HepG2 (cell line): ENCODE data around the gene ITGB2. TPM values are rescaled to one million over a fixed set of nuclear protein-coding genes. Genes with fewer than 3 reads are reported as not detected.
"Not testable (repeated sequence)": the region's sequence is repeated elsewhere in the genome, so short reads cannot be mapped to it uniquely, and the experiment has no call there.

ENCODE experiments used
- ARNT2 ChIP-seq: sonication (generic); formaldehyde crosslinking; IDR thresholded peaks from 2 replicates; pipeline ENCODE4 v1.8.0; 2022; ENCODE audit warnings: mild to moderate bottlenecking, low read depth, missing genetic modification reagents, moderate library complexity
- DPF2 ChIP-seq: sonication (generic); formaldehyde crosslinking; IDR thresholded peaks from 2 replicates; pipeline ENCODE4 v1.4.0; 2020; ENCODE audit warnings: mild to moderate bottlenecking, low read depth, missing genetic modification reagents, borderline replicate concordance
- HES4 ChIP-seq: sonication (generic); formaldehyde crosslinking; IDR thresholded peaks from 2 replicates; pipeline ENCODE4 v1.9.0; 2021; ENCODE audit warnings: mild to moderate bottlenecking, missing genetic modification reagents, borderline replicate concordance
- HIVEP1 ChIP-seq: sonication (generic); formaldehyde crosslinking; IDR thresholded peaks from 2 replicates; pipeline ENCODE4 v1.4.0; 2020; ENCODE audit warnings: mild to moderate bottlenecking, missing genetic modification reagents
- HOXA5 ChIP-seq: sonication (generic); formaldehyde crosslinking; IDR thresholded peaks from 2 replicates; pipeline ENCODE4 v1.4.0; 2020; ENCODE audit warnings: missing genetic modification reagents
- IRF9 ChIP-seq: sonication (generic); formaldehyde crosslinking; IDR thresholded peaks from 2 replicates; pipeline ENCODE4 v1.8.0; 2022; ENCODE audit warnings: missing genetic modification reagents, mild to moderate bottlenecking, borderline replicate concordance
- KAT8 ChIP-seq: IDR thresholded peaks from 2 replicates; pipeline ENCODE4 v1.6.1; 2016; ENCODE audit warnings: missing genetic modification reagents, missing compliant biosample characterization
- NCOA1 ChIP-seq: sonication (generic); formaldehyde crosslinking; IDR thresholded peaks from 2 replicates; pipeline ENCODE4 v1.9.0; 2021; ENCODE audit warnings: missing genetic modification reagents
- NCOA2 ChIP-seq: sonication (generic); formaldehyde crosslinking; IDR thresholded peaks from 2 replicates; pipeline ENCODE4 v1.8.0; 2022; ENCODE audit warnings: inconsistent platforms
- SOX6 ChIP-seq, 2 experiments: fragments of 450-650 bp in 1 of 2; sonication (generic) in 1 of 2; formaldehyde crosslinking in 1 of 2; IDR thresholded peaks; 2 replicates each; pipeline versions ENCODE4 v1.4.0 to v1.6.1; 2017 to 2020; ENCODE audit warnings: antibody characterized with exemption in 1 of 2, mild to moderate bottlenecking in 1 of 2, missing genetic modification reagents in 1 of 2
- TFE3 ChIP-seq: IDR thresholded peaks from 2 replicates; pipeline ENCODE4 v1.6.1; 2016
- WIZ ChIP-seq: sonication (generic); formaldehyde crosslinking; IDR thresholded peaks from 2 replicates; pipeline ENCODE4 v1.5.1; 2020; ENCODE audit warnings: mild to moderate bottlenecking, missing genetic modification reagents
- ZBTB46 ChIP-seq: sonication (generic); formaldehyde crosslinking; IDR thresholded peaks from 2 replicates; pipeline ENCODE4 v1.4.0; 2020; ENCODE audit warnings: mild to moderate bottlenecking, missing genetic modification reagents, borderline replicate concordance
- ZNF629 ChIP-seq: sonication (generic); formaldehyde crosslinking; conservative IDR thresholded peaks from 2 replicates; pipeline ENCODE4 v1.5.0; 2020; ENCODE audit warnings: missing genetic modification reagents
- ZNF687 ChIP-seq: sonication (generic); formaldehyde crosslinking; IDR thresholded peaks from 2 replicates; pipeline ENCODE4 v1.5.1; 2020; ENCODE audit warnings: mild to moderate bottlenecking, missing genetic modification reagents, moderate library complexity
- ZNF691 ChIP-seq: sonication (generic); formaldehyde crosslinking; IDR thresholded peaks from 2 replicates; pipeline ENCODE4 v1.4.0; 2020; ENCODE audit warnings: missing genetic modification reagents, low read depth, mild to moderate bottlenecking, borderline replicate concordance
- ZSCAN25 ChIP-seq: sonication (generic); formaldehyde crosslinking; IDR thresholded peaks from 2 replicates; pipeline ENCODE4 v1.8.0; 2022; ENCODE audit warnings: mild to moderate bottlenecking, missing genetic modification reagents
- polyA plus RNA-seq, 8 experiments: library from polyadenylated mRNA; depleted of rRNA in 3 of 8; stranded (reverse) in 7 of 8; unstranded in 1 of 8; fragments of >200 nt; fragmentation: Illumina TruSeq in 4 of 8; extraction: Trizol in 4 of 8; gene quantifications; 2 replicates each; pipeline versions ENCODE4 v1.2.1 to v1.2.3, GENCODE V29; 2011 to 2016; ENCODE audit warnings: low read depth in 4 of 8, missing spikeins in 1 of 8, mixed read lengths in 1 of 8; ENCODE audit not compliant: insufficient read depth in 1 of 8
- total RNA-seq, 5 experiments: library from RNA; depleted of rRNA; stranded (reverse); fragments of >200 nt; fragmentation: Illumina TruSeq; extraction: Trizol; gene quantifications; 2 replicates each; pipeline ENCODE4 v1.2.3, GENCODE V29; 2016; ENCODE audit warnings: low read depth in 1 of 5

ITGB2 gene
- total and polyA plus RNA-seq, 2 of the 13 experiments (the other 11 are each of a cell fraction or from before 2014, with no cell fraction given) = 4.2 to 18.0 TPM

GRCh38 chr21:44912506-44913412 lies 7.9 kb downstream of the ITGB2 start (continued):
- not testable (repeated sequence) for TF ChIP-seq SOX6 (IDR thresholded peaks at IDR 0.05)
- TF ChIP-seq SOX6 (CRISPR knock-in tag; IDR thresholded peaks at IDR 0.05) = peak; percentile 74
- TF ChIP-seq TFE3 = peak; percentile 35; the same call in 1 of the 2 replicates
- 0 out of 2 replicates have a peak, but pooled peaks have one; percentile 60 for TF ChIP-seq ARNT2 (CRISPR knock-in tag)
- peak; percentile 95 for TF ChIP-seq ZBTB46 (CRISPR knock-in tag)
- TF ChIP-seq HES4 (CRISPR knock-in tag) = peak; percentile 9; the same call in 1 of the 2 replicates
- TF ChIP-seq ZNF629 (CRISPR knock-in tag) = peak; percentile 24; the same call in 1 of the 2 replicates
- peak; percentile 49; the same call in 1 of the 2 replicates for TF ChIP-seq IRF9 (CRISPR knock-in tag)
- peak; percentile 54; the same call in 1 of the 2 replicates for TF ChIP-seq ZSCAN25 (CRISPR knock-in tag)
- TF ChIP-seq WIZ (CRISPR knock-in tag) = 0 out of 2 replicates have a peak, but pooled peaks have one; percentile 2
- peak; percentile 100 for TF ChIP-seq HIVEP1
- 0 out of 2 replicates have a peak, but pooled peaks have one; percentile 52 for TF ChIP-seq HOXA5
- peak; percentile 27; the same call in 1 of the 2 replicates for TF ChIP-seq ZNF691 (CRISPR knock-in tag)
- peak; percentile 68; the same call in 1 of the 2 replicates for TF ChIP-seq NCOA2 (CRISPR knock-in tag)
- TF ChIP-seq KAT8 (CRISPR knock-in tag) = peak; percentile 48
- TF ChIP-seq NCOA1 (CRISPR knock-in tag) = 0 out of 2 replicates have a peak, but pooled peaks have one; percentile 47
- 0 out of 2 replicates have a peak, but pooled peaks have one; percentile 9 for TF ChIP-seq DPF2 (CRISPR knock-in tag)
- peak; percentile 82 for TF ChIP-seq ZNF687 (CRISPR knock-in tag)
